Measurements from ENCODE around the gene RAB4B.
"Not testable (repeated sequence)": the region's sequence is repeated elsewhere in the genome, so short reads cannot be mapped to it uniquely, and the experiment has no call there.

RAB4B gene

GRCh38 chr19:40776932-40777644 lies 959 bp upstream of the RAB4B start:
- Histone ChIP-seq H3K27ac (peak overlapping the region; percentile 98), H3K4me1 (peaks cover 50% of the 10 kb centered on the region), H4K20me1 (no peaks in the 10 kb centered on the region), H3K9ac (peak overlapping the region; percentile 95), H3K36me3 (peaks cover 8% of the 10 kb centered on the region; the same call in 1 of the 2 replicates), H3K9me3 (no peaks in the 10 kb centered on the region), H3K27me3 (no peaks in the 10 kb centered on the region), H3K4me3 (peak overlapping the region; percentile 72), H3K4me2 (peak overlapping the region; percentile 81)
- no peak for TF ChIP-seq Cebpa-rat (IDR thresholded peaks at IDR 0.05)

GRCh38 chr19:40777645-40777936 lies 456 bp upstream of the RAB4B start:
- Histone ChIP-seq H3K4me2 (peak overlapping the region; percentile 81), H3K27me3 (no peaks in the 10 kb centered on the region), H3K36me3 (peaks cover 12% of the 10 kb centered on the region; the same call in 1 of the 2 replicates), H3K4me3 (peak overlapping the region; percentile 72), H3K9me3 (no peaks in the 10 kb centered on the region), H3K9ac (peak overlapping the region; percentile 95), H4K20me1 (no peaks in the 10 kb centered on the region), H3K4me1 (peaks cover 50% of the 10 kb centered on the region), H3K27ac (peak overlapping the region; percentile 98)
- TF ChIP-seq Cebpa-rat (IDR thresholded peaks at IDR 0.05), result no peak

- Histone ChIP-seq H4K20me1 (no peaks in the 10 kb centered on the region), H3K36me3 (peaks cover 15% of the 10 kb centered on the region; the same call in 1 of the 2 replicates)
- no peak for TF ChIP-seq Cebpa-rat (IDR thresholded peaks at IDR 0.05)
Measured at GRCh38 chr19:40778706-40779284, 748 bp downstream of the RAB4B start.

GRCh38 chr19:40780582-40780981 lies 2.5 kb downstream of the RAB4B start:
- no peak overlapping the region for H3K4me2 ChIP-seq
- peaks cover 27% of the 10 kb centered on the region; the same call in 1 of the 2 replicates for H3K36me3 ChIP-seq
- peaks cover 31% of the 10 kb centered on the region for H3K4me1 ChIP-seq
- no peaks in the 10 kb centered on the region for H4K20me1 ChIP-seq
- no peaks in the 10 kb centered on the region for H3K27me3 ChIP-seq
- H3K9me3 ChIP-seq, result no peaks in the 10 kb centered on the region
- no peak overlapping the region for H3K27ac ChIP-seq
- no peak overlapping the region for H3K4me3 ChIP-seq
- no peak for TF ChIP-seq Cebpa-rat (IDR thresholded peaks at IDR 0.05)
- no peak overlapping the region for H3K9ac ChIP-seq

More at GRCh38 chr19:40778706-40779284, 748 bp downstream of the RAB4B start:
- Histone ChIP-seq H3K27ac (peak overlapping the region; percentile 98), H3K9ac (peak overlapping the region; percentile 86), H3K27me3 (no peaks in the 10 kb centered on the region), H3K4me2 (peak overlapping the region; percentile 91), H3K4me1 (peaks cover 48% of the 10 kb centered on the region), H3K4me3 (peak overlapping the region; percentile 72), H3K9me3 (no peaks in the 10 kb centered on the region)

GRCh38 chr19:40781140-40781539 lies 3.1 kb downstream of the RAB4B start:
- TF ChIP-seq Cebpa-rat (IDR thresholded peaks at IDR 0.05), result no peak
- Histone ChIP-seq H4K20me1 (no peaks in the 10 kb centered on the region), H3K9ac (no peak overlapping the region), H3K4me3 (no peak overlapping the region), H3K27ac (no peak overlapping the region), H3K4me2 (no peak overlapping the region), H3K4me1 (peaks cover 25% of the 10 kb centered on the region), H3K27me3 (no peaks in the 10 kb centered on the region), H3K36me3 (peaks cover 27% of the 10 kb centered on the region; the same call in 1 of the 2 replicates), H3K9me3 (no peaks in the 10 kb centered on the region)

GRCh38 chr19:40783711-40784110 lies 5.7 kb downstream of the RAB4B start:
- H3K4me1 ChIP-seq, result peaks cover 22% of the 10 kb centered on the region
- peaks cover 38% of the 10 kb centered on the region; the same call in 1 of the 2 replicates for H3K36me3 ChIP-seq
- no peak overlapping the region for H3K4me2 ChIP-seq
- H3K9ac ChIP-seq, result no peak overlapping the region
- no peak overlapping the region for H3K4me3 ChIP-seq
- no peak overlapping the region for H3K27ac ChIP-seq
- no peak for TF ChIP-seq Cebpa-rat (IDR thresholded peaks at IDR 0.05)
- H4K20me1 ChIP-seq, result no peaks in the 10 kb centered on the region
- no peaks in the 10 kb centered on the region for H3K27me3 ChIP-seq
- no peaks in the 10 kb centered on the region for H3K9me3 ChIP-seq

- H3K4me1 ChIP-seq, result peaks cover 18% of the 10 kb centered on the region
- not testable (repeated sequence) for H3K27ac ChIP-seq, H3K9ac ChIP-seq, H3K9me3 ChIP-seq, H3K4me2 ChIP-seq, H4K20me1 ChIP-seq, H3K27me3 ChIP-seq, H3K4me3 ChIP-seq
- peaks cover 38% of the 10 kb centered on the region; the same call in 1 of the 2 replicates for H3K36me3 ChIP-seq
Measured at GRCh38 chr19:40784146-40784545, 6.1 kb downstream of the RAB4B start.

- Histone ChIP-seq H4K20me1 (no peaks in the 10 kb centered on the region), H3K9ac (no peak overlapping the region), H3K27me3 (no peaks in the 10 kb centered on the region), H3K4me1 (peaks cover 9% of the 10 kb centered on the region), H3K4me2 (no peak overlapping the region), H3K9me3 (no peaks in the 10 kb centered on the region), H3K36me3 (peaks cover 44% of the 10 kb centered on the region; the same call in 1 of the 2 replicates), H3K27ac (no peak overlapping the region), H3K4me3 (no peak overlapping the region)
- no peak for TF ChIP-seq Cebpa-rat (IDR thresholded peaks at IDR 0.05)
Measured at GRCh38 chr19:40785526-40785925, 7.5 kb downstream of the RAB4B start.

GRCh38 chr19:40786060-40787037 lies 8.3 kb downstream of the RAB4B start:
- H3K36me3 ChIP-seq, result peaks cover 44% of the 10 kb centered on the region; the same call in 1 of the 2 replicates
- TF ChIP-seq Cebpa-rat (IDR thresholded peaks at IDR 0.05), result no peak
- no peak overlapping the region for H3K9ac ChIP-seq
- no peaks in the 10 kb centered on the region for H3K27me3 ChIP-seq
- H3K4me1 ChIP-seq, result peaks cover 10% of the 10 kb centered on the region
- H3K9me3 ChIP-seq, result no peaks in the 10 kb centered on the region
- H4K20me1 ChIP-seq, result no peaks in the 10 kb centered on the region
- H3K4me3 ChIP-seq, result no peak overlapping the region
- no peak overlapping the region for H3K4me2 ChIP-seq
- no peak overlapping the region for H3K27ac ChIP-seq

Data from BLaER1 (cell line).